EH (cell line): ENCODE data around the gene CLDN6.

ENCODE experiments used
- DNase-seq: peaks from one replicate; pipeline ENCODE4 v3.0.0-alpha.2; 2015; ENCODE audit warnings: low read depth

CLDN6 gene

DNA sequence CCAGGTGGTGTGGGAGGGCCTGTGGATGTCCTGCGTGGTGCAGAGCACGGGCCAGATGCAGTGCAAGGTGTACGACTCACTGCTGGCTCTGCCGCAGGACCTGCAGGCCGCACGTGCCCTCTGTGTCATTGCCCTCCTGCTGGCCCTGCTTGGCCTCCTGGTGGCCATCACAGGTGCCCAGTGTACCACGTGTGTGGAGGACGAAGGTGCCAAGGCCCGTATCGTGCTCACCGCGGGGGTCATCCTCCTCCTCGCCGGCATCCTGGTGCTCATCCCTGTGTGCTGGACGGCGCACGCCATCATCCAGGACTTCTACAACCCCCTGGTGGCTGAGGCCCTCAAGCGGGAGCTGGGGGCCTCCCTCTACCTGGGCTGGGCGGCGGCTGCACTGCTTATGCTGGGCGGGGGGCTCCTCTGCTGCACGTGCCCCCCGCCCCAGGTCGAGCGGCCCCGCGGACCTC lies 4.5 kb downstream of the CLDN6 start:
- no peak for DNase-seq

- no peak for DNase-seq
Observed at GRCh38 chr16:3012828-3013420, 5.1 kb downstream of the CLDN6 start, which contains the start of gene CLDN9. TSS of gene CLDN9 (plus strand) at chr16:3012923. CDS start at chr16:3013363, 440 bp downstream.

DNA sequence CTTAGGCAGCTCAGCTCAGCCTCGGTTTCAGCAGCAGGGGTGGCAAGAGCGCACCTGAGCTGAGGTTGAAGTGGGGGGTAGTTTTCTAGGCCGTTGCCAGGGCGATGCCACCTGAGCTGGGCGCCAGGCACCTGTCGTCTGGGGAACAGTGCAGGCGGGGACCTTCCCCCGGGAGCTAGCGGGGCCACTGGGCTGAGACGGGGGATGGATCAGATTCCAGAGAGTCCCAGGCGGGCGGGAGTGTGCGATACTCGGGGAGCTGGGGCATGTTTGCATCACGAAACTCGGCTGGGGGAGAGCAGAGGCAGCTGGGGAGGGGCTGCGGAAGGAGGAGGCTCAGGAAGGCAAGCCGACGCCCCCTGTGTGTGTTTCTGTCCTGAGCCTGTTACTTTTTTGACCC lies 5.7 kb downstream of the CLDN6 start:
- no peak for DNase-seq

DNA sequence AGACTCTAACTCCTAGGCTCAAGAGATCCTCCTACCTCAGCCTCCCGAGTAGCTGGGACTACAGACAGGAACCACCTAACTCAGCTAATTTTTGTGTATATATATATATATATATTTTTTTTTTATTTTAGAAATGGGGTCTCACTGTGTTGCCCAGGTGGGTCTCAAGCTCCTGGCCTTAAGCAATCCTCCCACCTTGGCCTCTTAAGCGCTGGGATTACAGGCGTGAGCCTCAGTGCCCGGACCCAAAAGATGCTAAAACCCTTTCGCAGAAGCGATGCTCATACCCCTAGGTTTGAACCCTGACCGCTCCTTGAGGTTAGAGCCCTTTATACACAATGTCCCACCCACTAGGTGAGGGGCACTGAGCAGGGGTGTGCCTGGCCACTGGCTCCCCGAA lies 7.5 kb downstream of the CLDN6 start:
- DNase-seq = no peak

- DNase-seq = no peak
Observed at GRCh38 chr16:3009568-3010390, 8.2 kb downstream of the CLDN6 start.

DNA sequence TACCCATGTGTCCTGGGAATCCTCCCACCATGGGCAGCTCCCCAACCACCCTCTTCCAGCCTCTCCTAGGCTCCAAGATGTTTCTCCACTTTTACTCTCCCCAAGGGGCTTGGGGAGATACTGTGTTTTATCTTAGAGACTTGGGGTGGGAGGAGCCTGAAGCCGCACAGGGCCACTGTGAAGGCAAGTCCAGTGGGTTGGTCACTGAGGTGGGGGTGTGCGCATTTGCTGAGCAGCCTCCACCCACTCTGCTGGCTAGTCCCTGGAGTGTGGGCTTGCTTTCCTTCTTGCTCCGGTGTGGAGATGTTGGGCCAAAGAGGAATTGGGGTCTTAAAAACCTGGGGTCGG lies 9.3 kb downstream of the CLDN6 start:
- DNase-seq = no peak

DNA sequence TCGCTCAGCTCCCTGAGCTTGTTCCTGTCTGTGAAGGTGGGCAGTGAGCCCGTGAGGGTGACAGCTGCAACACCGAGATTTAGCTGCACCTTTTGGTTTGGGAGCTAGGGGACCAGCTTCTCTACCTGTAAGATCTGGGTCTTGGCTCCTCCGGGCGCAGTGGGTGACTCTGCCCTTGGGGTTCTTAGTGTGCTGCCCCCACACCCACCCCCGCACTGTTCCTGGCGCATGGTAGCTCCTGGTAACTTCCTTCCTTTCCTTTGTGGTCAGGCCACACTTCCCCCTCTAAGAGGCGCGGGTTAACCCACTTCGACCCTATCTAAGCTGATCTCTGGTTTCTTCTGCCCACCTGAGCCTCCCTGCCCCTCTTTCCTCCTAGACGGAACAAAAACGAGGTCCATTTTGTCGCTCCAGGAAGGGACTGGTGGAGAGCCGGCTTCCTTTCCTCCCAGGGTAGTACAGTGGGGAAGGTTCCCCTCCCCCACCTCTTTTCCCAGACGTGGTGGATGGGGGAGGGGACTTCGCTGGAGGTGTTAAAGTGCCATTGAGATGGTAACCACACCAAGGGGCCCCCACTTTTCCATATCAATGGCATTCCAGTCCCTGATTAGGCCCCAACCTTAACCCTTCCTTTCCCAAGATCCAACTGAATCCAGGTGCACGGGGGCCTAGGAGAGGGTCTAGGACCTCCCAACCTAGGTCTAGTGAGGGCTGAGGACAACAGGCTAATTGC lies 9.9 kb downstream of the CLDN6 start:
- no peak for DNase-seq

DNA sequence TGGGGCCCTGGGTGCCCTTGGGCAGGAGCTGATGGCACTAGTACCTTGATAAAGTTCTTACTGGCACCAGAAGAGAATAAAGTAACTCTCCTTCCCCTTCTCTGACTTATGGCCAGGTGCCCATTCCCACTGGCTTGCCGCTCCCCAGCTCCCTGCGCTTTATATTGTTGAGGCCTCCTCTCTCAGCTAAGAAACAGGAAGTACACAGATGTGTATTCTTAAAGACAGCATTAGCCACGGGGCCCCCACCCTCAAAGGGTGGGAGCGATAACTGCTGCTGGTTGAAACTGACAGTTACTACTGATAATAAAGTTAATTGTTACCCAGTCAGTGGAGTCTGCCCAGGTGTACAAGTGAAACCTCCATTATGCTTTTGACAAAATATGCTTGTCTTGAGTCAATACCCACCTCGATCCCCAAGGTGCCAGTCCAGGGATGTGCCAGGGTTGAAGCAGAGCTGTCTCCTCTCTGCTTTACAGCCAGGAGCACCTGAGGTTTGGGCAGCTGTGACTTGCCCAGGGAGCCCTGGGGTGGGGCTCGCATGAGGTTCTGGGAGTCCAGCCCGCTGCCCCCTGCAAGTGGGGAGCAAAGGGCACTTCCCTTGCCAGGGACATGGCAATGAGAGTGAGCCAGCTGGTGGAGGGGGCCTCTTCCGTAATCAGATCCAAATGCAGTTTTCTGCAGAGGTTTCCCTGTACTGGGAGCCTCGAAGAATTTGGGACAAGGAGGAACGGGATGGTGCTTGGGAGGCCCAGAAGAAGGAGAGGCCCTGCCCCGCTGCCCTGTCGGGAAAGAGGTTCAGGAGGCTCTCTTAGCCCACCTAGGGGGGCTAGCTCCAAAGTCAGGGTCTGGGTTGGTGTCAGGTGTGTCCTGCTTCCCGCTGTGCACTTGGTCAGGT lies 10.7 kb downstream of the CLDN6 start:
- no peak for DNase-seq

- DNase-seq = no peak
Observed at GRCh38 chr16:3004781-3005284, 13.2 kb downstream of the CLDN6 start.

- DNase-seq = peak; percentile 8
Observed at GRCh38 chr16:3004319-3004718, 13.7 kb downstream of the CLDN6 start.

GRCh38 chr16:3003582-3004270 lies 14.3 kb downstream of the CLDN6 start:
- DNase-seq = peak; percentile 99

DNA sequence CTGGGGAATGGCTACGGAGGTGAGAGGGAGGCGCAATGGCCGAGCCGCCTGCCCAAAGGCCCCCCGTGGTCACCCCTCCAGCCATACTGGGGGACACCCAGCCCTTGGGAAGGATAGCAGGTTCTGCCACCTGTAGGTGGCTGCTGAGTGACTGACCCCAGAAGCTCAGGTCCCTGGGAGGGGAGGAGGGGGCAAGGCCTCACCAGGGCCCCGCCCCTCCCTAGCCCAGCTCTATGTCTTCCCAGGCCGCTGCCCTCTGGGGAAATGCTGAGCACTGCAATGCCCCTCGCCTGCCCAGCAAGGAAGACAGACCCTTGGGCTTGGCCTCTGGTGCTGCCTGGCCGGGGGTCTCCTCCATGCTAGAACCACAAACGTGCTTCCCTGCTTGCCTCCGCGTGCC lies 16.7 kb downstream of the CLDN6 start:
- DNase-seq = no peak

GRCh38 chr16:3000540-3000939 lies 17.4 kb downstream of the CLDN6 start:
- DNase-seq = no peak

DNA sequence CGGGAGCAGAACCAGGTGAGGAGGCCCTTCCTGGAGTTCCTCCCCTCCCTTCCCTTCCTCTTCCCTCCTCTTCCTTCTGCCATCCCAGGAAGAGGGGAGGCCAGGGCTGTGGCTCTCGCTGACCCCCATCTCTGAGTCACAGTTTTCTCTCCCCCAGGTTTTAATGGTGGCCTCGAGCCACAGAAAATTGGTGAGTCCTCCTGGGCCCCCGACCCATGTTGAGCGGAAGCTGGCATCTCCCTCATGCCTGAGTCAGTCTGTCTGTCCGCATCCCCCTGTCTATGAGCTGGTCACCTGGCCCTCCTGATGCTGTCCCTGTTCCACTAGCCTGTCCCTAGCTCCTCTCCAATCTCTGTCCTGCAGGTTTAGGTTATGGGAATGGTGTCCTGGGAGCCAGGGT lies 18.1 kb downstream of the CLDN6 start:
- no peak for DNase-seq

DNA sequence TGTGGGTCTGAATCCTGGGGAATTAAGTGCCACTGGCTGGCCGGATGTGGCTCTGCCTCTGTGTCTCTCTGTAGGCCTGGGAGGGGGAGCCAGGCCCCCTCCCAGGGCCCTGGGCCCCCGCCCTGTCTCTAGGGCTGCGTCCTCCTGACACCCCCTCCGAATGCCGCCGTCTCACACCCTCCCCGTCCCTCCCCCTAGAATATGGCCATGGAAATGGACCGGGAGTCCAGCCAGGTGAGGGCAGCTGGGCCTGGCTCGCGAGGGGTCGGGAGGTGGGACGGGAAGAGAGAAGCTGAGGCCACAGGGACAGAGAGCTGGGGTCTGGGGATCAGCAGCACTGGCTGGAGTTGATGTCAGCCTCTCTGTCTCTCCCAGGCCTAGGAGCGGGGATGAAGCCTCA lies 21.7 kb downstream of the CLDN6 start:
- no peak for DNase-seq

GRCh38 chr16:2992383-2993081 lies 25.5 kb downstream of the CLDN6 start:
- no peak for DNase-seq

- no peak for DNase-seq
Observed at GRCh38 chr16:2991566-2992261, 26.3 kb downstream of the CLDN6 start.

DNA sequence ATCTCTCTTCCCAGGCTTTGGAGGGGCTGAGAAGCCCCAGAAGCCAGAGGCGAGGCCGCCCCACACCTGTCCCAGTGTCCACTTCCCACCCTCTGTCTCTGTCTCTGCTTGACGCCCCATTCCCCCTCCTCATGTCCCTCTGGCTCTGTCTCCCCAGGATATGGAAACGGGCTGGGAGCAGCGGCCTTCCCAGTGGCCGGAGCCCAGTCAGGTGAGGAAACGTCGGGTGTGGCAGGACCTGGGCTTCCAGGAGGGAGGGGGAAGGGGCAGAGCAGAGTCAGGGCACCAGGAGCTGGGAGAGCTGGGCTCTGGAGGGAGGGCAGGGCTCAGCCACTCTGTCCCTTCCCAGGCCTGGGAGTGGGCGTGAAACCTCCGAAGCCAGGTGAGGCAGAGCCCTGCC lies 27.1 kb downstream of the CLDN6 start:
- DNase-seq = no peak

GRCh38 chr16:2988590-2989099 lies 29.3 kb downstream of the CLDN6 start:
- DNase-seq = no peak

GRCh38 chr16:2987833-2988232 lies 30.1 kb downstream of the CLDN6 start:
- no peak for DNase-seq
